GM23338 (cell line): Measurements from ENCODE around the gene TIMMDC1.

Experiments
- CREB1 ChIP-seq: fragments of 250-450 bp; sonication (Bioruptor Pico); IDR thresholded peaks from 2 replicates; pipeline ENCODE4 v1.5.0; 2020; ENCODE audit warnings: low read depth, mild to moderate bottlenecking, moderate library complexity
- CTCF ChIP-seq, 2 experiments: fragments of 200-600 bp in 1 of 2; sonication (generic) in 1 of 2; conservative IDR thresholded peaks; 2 replicates each; pipeline versions ENCODE4 v1.5.1 to v1.6.1; 2016 to 2017; ENCODE audit warnings: antibody characterized with exemption in 2 of 2, low read depth in 2 of 2, mild to moderate bottlenecking in 2 of 2, moderate library complexity in 1 of 2
- ETS1 ChIP-seq: IDR thresholded peaks from 2 replicates; pipeline ENCODE4 v1.6.1; 2016; ENCODE audit warnings: antibody characterized with exemption
- EZH2 ChIP-seq: fragments of 200-600 bp; sonication (generic); IDR thresholded peaks from one replicate; pipeline ENCODE4 v1.8.0; 2017; ENCODE audit warnings: antibody characterized with exemption, mild to moderate bottlenecking, low read depth; ENCODE audit not compliant: unreplicated experiment
- JUNB ChIP-seq: IDR thresholded peaks from one replicate; pipeline ENCODE4 v1.6.1; 2016; ENCODE audit warnings: antibody characterized with exemption; ENCODE audit not compliant: unreplicated experiment
- POLR2AphosphoS5 ChIP-seq: IDR thresholded peaks from 2 replicates; pipeline ENCODE4 v1.6.1; 2016; ENCODE audit warnings: antibody characterized with exemption, low read depth
- REST ChIP-seq: IDR thresholded peaks from one replicate; pipeline ENCODE4 v1.6.1; 2018; ENCODE audit warnings: antibody characterized with exemption; ENCODE audit not compliant: unreplicated experiment
- STAT1 ChIP-seq: IDR thresholded peaks from one replicate; pipeline ENCODE4 v1.6.1; 2016; ENCODE audit warnings: antibody characterized with exemption; ENCODE audit not compliant: unreplicated experiment

GRCh38 chr3:119555309-119555735 lies 57.0 kb downstream of the TIMMDC1 start:
- TF ChIP-seq CTCF (conservative IDR thresholded peaks at IDR 0.05; ENCODE audit: low read depth in 2 of 2) (no peak), POLR2AphosphoS5 (no peak), CREB1 (CRISPR knock-in tag) (no peak), REST (no peak), JUNB (no peak), STAT1 (no peak), ETS1 (no peak), EZH2 (no peak)
